GM20431 (cell line): ENCODE data around the gene HAT1.

ENCODE experiments used
- in situ Hi-C: fragments of 300-500 bp; cut with MseI, MboI; formaldehyde crosslinking; loops from one replicate; pipeline ENCODE4 v1.15.0; 2020; ENCODE audit warnings: low sequenced_read_pairs; ENCODE audit not compliant: unreplicated experiment

HAT1 gene

DNA sequence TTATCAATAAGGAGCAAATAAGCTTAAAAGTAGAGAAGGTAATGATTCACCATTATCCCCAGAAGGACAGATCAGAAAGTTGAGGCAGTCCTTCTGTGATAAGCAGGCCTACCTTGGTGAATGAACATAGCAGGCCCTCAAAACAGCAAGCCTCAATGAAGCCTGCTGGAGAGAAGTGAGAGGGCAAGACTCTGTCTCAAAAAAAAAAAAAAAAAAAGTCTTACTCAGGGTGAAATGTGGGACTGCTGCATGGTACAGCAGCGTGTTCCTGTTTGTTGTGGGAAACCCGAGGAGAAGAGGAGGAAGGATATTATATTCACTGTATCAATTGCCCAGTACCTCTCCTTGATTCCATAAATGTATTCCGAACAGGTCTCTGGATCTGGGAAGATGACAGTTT, 8.7 kb upstream of the HAT1 start:
- in situ Hi-C loops = no loop called here

DNA sequence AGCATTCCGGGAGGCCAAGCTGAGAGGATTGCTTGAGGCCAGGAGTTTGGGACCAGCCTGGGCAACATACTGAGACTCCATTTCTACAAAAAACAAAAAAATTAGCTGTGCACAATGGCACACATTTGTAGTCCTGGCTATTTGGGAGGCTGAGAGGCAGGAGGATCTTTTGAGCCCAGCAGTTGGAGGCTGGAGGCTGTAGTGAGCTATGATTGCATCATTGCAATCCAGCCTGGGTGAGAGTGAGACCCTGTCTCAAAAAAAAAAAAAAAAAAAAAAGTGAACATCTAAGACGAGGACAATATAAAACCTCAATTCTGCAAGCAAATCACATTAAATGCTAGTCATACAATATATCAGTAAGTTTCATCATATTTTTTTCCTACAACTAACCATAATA, 2.8 kb upstream of the HAT1 start:
- in situ Hi-C loops = no loop called here

DNA sequence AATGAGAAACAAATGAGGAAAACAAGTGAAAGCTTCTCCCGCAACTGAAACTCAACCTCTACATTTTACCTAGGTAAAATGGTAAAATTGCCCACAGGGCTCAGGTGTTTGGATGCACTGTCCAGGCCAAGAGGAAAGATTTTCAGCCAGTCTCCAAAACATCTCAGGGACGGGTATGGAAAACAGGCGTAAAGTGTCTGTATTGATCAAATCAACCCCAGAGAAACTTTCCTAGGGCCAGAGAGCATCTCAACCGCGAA, 361 bp upstream of the HAT1 start:
- in situ Hi-C loops = no loop called here

DNA sequence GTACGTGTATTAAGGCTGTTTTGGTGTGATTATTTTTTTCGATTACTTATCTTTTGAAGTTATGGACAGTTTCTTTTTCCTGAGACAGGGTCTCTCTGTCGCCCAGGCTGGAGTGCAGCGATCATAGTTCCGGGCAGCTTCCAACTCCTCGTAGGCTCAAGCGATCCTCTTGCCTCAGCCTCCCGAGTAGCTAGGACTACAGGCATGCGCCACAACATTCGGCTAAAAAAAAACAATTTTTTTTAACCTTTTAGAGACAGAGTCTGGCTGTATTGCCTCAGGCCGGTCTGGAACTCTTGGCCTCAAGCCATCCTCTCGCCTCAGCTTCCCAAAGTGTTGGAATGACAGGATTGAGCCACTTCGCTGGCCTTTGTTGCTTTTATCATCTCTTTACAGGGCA, 945 bp downstream of the HAT1 start:
- in situ Hi-C loops = no loop called here

DNA sequence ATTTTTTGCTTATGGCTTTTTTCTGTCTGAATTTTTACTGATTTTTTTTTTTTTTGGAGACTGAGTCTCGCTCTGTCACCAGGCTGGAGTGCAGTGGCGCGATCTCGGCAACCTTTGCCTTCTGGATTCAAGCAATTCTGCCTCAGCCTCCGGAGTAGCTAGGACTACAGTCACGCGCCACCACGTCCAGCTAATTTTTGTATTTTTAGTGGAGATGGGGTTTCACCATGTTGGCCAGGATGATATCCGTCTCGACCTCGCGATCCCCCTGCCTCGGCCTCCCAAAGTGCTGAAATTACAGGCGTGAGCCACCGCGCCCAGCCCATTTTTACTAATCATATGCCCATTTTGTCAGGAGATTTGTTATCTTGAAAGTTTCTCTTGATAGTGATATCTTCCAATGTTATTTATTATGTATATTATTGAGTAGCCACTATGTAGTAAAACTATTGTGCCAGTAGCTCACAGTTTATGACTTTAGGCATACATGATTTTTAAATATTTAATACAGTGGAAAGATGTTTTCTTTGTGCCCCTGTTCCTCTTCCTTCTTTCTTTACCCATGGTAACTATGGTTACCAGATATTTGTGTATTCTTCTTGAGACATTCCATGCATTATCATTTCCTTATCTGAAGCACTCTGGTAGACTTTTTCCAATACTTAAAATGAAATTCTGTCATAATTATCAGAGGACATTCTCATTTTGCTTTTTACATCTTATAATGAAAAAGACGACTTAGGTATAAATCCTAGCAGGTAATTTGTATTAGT, 2.1 kb downstream of the HAT1 start:
- in situ Hi-C loops = no loop called here

DNA sequence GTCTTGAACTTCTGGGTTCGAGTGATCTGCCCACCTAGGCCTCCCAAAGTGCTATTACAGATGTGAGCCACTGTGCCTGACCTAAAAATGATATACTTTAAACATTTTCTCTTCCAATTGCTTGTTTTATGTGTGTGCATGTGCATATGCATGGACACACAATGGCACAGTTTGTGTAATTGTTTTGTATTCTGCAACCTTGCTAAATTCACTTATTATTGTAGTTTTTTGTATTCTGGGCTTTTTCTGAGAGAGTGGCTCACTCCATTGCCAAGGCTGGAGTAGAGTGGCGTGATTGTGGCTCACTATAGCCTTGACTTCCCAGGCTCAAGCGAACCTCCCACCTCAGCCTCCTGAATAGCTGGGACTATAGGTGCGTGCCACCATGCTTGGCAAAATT, 8.1 kb downstream of the HAT1 start:
- in situ Hi-C loops = no loop called here

DNA sequence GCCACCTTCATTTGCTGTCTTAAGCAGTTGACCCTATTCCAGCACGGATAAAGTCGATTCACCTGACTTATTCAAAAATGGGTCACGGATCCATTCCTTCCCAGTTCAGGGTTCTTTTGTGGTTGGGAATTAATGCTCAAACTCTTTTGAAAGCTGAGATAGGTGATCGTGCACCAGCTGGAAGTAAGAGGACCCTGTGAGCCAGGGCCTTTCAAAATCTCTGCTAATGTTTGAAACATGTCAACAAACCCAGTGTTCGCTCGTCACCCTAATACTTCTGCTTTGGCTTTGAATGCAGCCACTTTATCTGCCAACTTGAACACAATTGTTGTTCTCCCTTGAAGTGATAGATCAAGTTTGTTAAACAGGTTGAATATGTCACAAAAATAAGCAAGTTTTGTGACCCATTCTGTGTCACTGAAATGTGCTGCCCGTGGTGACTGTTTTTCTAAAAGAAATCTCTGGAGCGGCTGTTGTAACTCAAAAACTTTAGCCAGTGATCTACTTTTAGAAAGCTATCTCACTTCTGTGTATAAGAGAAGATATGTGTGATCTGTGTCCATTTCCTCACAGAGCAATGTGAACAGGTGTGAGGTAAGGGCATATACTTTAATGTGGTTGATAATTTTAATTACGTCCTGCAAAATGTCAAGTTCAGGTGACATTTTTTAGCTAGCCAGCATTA, 16.9 kb downstream of the HAT1 start:
- in situ Hi-C loops = no loop called here

DNA sequence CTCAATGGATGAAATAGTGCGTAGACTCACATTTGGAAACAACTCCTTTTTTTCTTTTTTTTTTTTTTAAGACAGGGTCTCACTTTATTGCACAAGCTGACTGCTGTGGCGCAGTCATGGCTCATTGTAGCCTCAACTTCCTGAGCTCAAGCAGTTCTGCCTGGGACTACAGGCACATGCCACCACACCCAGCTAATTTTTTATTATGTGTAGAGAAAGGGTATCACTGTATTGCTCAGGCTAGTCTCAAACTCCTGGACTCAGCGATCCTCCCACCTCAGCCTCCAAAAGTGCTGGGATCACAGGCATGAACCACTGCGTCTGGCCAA, 17.4 kb downstream of the HAT1 start:
- in situ Hi-C loops = no loop called here

DNA sequence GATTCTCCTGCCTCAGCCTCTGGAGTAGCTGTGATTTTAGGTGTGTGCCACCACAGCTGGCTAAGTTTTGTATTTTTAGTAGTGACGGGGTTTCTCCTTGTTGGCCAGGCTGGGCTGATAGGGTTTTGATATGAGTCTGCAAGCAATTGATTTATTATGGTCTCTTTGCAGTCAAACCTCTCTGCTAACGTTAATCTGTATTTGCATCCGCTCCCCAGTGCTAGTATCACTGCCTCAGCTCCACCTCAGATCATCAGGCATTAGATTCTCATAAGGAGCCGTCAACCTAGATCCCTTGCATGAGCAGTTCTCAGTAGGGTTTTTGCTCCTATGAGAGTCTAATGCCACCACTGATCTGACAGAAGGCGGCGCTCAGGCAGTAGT, 19.0 kb downstream of the HAT1 start:
- in situ Hi-C loops = no loop called here

DNA sequence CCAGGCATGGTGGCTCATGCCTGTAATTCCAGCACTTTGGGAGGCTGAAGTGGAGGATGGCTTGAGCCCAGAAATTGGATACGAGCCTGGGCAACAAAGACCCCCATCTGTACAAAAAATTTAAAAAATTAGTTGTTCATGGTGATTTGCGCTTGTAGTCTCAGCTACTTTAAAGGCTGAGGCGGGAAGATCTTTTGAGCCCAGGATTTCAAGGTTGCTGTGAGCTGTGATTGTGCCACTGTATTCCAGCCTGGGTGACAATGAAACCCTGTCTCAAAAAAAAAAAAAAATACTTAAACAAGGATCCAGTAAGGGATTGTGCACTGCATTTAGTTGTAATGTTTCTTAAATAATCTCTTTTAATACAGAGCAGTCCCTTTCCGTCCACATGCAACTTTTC, 21.6 kb downstream of the HAT1 start:
- in situ Hi-C loops = no loop called here

DNA sequence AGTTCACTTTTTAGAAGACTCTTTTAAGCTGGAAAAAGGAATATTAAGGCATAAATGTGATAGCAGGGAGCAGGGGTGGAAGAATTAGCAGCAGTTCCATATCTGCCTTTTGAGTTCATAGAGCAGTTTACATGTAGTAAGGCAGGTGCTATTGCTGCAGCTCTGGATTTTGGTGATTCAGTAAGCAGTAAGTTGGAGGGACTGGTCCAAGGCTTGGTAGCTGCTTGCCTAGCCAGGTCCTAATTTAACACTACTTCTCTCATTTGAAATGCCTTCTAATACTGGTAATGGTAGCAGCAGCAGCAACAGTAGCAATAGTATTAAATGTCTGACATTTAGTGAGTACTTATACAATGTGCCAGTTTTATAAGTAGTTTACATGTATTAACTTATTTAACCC, 30.0 kb downstream of the HAT1 start:
- in situ Hi-C loops = no loop called here

DNA sequence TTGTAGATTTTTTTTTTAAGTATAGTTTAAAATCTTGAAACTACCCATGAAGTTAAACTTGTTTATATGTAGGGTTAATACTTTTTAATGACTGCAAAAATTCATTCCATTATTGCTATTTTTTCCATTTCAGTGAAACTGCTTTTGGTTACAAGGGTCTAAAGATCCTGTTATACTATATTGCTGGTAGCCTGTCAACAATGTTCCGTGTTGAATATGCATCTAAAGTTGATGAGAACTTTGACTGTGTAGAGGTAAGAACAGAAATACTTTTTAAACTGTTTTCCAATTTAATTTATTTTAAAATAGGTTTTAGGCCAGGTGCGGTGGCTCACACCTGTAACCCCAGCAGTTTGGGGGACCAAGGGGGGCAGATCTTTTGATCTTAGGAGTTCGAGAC, 30.5 kb downstream of the HAT1 start:
- in situ Hi-C loops = no loop called here

DNA sequence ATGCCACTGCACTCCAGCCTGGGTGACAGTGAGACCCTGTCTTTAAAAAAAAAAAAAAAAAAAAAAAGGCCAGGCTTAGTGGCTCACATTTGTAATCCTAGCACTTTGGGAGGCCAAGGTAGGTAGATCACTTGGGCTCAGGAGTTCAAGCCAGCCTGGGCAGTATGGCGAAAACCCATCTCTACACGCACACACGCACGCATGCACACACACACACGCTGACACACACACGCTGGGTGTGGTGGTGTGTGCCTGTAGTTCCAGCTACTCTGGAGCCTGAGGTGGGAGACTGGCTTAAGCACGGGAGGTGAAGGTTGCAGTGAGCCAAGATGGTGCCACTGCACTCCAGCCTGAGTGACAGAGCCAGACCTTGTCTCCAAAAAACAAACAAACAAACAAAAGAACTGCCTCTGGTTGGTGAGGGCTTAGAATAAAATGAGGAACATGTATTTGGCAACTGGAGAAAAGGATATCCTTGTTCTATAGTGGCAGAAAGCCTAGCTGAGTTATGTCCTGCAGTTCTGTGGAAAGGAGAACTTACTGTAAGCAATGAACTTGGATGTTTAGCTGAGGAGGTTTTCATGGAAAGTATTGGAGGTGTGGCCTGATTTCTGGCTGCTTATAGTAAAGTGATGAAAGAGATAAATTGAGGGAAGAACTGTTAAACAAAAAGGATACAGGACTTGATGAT, 34.0 kb downstream of the HAT1 start:
- in situ Hi-C loops = no loop called here

DNA sequence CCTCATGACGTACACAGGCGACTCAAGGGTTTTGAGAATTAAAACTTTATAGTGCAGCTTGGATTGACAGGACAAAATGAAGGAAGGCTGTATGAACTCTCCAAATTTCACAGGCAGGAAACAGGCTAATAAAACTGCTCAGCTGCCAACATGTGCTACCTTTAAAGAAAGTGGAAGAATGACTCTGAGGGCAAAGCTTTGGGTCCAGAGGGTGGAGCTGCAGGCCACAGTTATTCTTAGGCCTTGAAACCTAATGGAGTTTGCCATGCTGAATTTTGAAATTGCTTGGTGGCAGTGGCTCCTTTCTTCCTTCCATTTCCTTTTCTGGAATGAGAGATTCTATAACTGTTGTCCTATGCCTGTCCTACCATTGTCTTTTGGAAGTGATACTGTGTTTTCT, 34.8 kb downstream of the HAT1 start:
- in situ Hi-C loops = no loop called here

DNA sequence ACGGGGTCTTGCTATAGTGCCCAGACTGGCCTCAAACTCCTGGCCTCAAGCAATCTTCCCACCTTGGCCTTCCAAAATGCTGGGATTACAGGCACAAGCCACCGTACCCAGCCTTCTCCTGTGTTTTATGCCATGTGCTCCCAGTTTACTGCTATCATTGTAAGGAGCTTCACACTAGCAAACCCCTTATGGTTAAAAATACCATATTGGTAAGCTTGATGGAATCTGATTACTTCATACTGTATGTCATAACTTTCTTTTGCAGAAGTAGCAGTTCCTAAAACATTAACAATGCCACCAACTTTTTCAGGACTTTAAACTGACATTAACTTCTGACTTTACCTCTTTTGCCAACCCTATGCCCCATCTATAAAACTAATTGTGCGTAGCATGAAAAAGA, 36.2 kb downstream of the HAT1 start:
- in situ Hi-C loops = no loop called here

DNA sequence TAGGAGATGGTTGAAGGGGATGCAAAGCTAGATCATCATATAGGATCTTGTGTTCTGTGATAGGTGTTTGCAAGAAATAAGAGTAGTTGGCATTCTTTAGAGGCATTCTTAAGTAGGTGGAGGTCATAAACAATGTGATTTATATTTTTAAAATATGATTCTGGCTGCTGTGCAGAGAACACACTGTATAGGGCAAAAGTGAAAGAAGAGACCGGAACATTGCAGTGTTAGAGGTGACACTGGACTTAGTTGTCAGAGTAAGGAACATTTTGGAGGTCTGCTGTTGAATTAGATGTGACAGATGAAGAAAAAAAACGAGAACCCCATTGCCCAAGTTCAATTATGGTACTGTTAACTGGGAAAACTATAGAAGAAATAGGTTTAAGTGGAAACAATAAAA, 37.7 kb downstream of the HAT1 start:
- in situ Hi-C loops = no loop called here

DNA sequence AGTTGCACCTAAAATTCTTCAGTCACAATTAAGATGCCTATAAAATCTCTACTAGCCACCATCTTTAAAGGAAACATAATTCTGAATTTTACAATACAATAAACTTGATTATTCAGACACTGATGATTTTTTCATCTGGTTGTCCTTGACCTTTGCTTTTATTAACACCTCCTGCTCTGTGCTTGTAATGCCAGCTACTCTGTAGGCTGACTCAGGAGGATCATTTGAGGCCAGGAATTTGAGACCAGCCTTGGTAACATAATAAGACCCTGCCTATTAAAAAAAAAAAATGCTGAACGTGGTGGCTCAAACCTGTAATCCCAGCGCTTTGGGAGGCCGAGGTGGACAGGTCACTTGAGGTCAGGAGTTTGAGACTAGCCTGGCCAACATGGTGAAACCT, 38.3 kb downstream of the HAT1 start:
- in situ Hi-C loops = no loop called here

DNA sequence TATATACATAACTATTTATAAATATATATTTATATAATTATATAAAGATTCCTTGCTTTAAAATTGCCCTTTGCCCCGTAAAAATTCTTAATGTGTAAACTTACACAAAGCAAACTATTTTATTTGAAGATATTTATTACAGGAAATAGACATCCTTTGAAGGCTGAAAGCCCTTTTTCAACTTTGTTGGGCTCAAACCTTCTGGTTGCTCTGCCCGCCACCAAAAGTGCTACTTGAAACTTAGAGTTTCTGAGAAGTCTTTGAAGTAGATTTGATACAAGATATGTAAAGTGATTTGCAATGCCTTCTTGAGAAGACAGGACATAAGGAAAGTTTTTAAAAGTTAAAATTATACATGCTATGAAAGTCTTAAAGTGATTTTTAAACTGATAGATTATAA, 40.9 kb downstream of the HAT1 start:
- in situ Hi-C loops = no loop called here

DNA sequence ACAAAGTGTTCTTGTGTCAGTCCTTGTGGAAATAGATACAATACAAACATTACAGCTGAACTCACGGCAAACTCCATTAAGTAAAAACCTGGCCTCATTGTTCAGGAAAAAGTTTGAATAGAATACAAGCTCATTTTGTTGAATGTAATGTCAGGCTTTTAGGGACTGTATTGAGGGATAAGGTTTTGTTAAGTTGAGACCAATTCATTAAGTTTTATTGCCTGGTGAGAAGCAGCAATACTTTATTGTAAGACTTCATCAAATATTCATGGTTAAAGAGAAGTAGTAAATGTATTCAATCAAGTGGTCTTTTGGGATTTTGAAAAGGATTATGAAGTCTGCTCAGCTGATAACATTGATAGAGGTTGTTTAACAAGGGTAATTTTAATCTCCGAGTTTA, 42.0 kb downstream of the HAT1 start:
- in situ Hi-C loops = no loop called here

DNA sequence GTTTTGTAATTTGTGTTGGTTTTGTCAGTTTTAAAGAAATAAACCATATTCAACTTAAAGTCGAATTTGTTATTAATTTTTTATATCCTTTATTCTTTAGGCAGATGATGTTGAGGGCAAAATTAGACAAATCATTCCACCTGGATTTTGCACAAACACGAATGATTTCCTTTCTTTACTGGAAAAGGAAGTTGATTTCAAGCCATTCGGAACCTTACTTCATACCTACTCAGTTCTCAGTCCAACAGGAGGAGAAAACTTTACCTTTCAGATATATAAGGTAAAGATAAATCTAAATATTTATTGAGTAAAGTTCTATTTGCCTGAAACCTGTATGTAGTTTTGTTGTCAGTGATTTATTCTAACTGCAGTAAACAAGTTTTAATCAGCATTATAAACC, 43.0 kb downstream of the HAT1 start:
- in situ Hi-C loops = no loop called here

DNA sequence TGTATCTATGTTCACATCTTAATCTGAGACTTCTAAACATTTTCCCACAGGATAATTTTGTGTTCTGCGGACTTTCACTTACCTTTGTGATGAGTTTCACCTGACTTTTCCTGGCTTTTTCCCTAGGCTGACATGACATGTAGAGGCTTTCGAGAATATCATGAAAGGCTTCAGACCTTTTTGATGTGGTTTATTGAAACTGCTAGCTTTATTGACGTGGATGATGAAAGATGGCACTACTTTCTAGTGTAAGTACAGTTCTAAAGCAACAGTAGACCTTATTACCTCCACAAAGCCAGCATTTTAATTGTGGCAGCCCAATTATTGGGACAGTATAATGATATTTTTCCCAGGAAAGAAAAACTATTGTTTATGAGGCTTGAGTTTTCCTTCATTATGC, 43.4 kb downstream of the HAT1 start:
- in situ Hi-C loops = no loop called here

DNA sequence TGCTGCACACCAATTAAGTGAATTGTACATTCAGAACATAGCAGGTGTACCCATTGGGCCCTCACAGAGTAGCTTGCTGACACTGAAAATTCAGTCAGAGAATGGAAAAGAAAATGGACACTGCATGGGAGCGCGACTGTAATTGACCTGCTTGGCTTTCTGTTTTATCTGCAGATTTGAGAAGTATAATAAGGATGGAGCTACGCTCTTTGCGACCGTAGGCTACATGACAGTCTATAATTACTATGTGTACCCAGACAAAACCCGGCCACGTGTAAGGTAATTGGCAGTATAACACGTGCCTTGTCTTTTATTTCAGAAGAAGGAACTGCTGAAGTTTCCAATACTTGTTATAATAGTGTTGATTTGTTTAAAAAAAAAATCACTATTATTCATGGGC, 44.0 kb downstream of the HAT1 start:
- in situ Hi-C loops = no loop called here
